NCI-H460 (cell line): ENCODE results near the gene B3GAT3. TPM values are rescaled to one million over a fixed set of nuclear protein-coding genes. Genes with fewer than 3 reads are reported as not detected.
"Not testable (repeated sequence)": the region's sequence is repeated elsewhere in the genome, so short reads cannot be mapped to it uniquely, and the experiment has no call there.

Experiments
- DNase-seq: peaks from one replicate; pipeline ENCODE4 v3.0.0-alpha.2; 2016; ENCODE audit warnings: low read depth; ENCODE audit errors: extremely low read depth
- total RNA-seq: library from RNA; depleted of rRNA; stranded (reverse); fragments of >200 nt; shearing (Covaris generic); gene quantifications from 2 replicates; pipeline ENCODE4 v1.2.3, GENCODE V29; 2014

B3GAT3 gene
- total RNA-seq, 1 experiment from 2014 or later = 22.6 TPM

DNA sequence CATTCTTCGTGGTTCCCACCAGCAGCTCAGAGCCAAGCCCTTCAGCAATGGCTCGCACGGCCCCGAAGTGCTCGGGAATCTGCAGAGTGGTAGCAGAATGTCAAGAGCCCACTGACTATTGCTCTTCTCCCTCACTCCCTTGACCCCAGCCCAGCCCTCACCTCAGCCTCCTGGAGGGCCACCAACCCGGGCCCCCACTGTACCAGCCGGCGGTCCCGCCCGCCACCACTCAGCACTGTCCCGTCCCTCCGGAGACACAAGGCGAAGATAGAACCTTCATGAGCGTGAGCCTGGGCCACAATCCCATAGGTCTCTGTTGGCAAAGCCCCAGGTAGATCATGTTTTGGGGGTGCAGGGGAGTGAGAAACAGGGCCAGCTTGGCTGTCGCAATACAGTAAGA, 15.9 kb downstream of the B3GAT3 start:
- DNase-seq = no peak

GRCh38 chr11:62605467-62605866, 16.3 kb downstream of the B3GAT3 start:
- no peak for DNase-seq

- no peak for DNase-seq
Measured at GRCh38 chr11:62604460-62605120, 17.2 kb downstream of the B3GAT3 start.

GRCh38 chr11:62603776-62604299, 17.9 kb downstream of the B3GAT3 start:
- DNase-seq = no peak

DNA sequence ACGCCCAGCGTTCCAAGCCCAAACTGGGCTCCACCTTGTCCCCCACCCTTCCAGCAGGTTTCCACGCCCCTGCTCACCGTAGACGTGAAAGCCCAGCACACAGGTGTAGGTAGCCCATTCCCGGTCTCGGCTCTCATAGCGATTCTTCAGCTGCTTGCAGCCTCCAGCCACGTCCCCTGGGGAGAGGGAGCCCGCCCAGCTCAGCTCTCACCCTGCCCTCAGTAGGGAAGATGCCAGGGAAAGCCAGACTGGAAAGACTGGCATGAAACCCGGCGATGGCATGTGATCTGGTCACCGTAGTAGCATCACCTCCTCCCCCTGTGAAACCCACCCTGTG, 18.7 kb downstream of the B3GAT3 start:
- no peak for DNase-seq

DNA sequence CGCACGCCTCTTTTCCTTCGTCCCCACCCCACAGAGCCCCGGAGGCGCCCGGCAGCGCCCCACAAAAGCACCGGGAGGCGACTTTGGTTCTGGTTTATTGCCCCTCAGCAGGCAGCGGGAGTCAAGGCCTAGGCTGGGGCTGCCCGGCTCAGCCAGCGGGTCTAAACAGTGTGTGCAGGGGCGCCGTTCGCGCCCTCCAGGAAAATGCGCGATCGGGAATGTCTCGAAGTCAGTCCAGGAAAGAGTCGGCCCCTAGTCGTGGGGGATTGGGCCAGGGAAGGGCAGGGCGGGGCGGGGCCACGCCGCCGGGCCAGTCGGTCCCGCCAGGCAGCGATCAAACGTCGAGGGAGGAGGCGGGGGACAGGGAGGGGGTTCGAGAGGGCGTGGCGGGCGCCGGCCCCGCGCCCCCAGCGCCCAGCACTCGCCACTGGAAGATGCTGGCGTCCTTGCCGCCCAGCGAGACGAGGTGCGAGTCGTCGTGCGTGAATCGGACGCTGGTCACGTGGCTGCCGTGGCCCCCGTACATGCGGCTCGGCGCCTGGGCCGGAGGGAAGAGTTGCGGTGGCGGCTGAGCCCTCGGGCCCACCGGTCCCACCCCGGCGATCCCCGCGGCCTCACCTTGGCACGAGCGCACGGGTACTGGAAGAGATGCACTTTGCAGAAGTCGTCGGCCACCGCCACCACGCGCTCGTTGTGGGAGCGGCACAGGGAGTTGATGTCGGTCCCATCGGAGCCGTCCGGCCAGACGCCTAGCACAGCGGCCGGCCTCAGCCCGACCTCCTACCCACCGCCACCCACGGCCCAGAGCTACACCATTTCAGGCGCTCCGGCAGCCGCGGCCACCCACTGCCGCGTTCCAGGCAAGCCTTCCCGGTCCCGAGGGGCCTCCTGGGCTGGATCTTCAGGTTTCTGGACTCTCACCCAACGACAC, 19.4 kb downstream of the B3GAT3 start:
- DNase-seq = no peak

DNA sequence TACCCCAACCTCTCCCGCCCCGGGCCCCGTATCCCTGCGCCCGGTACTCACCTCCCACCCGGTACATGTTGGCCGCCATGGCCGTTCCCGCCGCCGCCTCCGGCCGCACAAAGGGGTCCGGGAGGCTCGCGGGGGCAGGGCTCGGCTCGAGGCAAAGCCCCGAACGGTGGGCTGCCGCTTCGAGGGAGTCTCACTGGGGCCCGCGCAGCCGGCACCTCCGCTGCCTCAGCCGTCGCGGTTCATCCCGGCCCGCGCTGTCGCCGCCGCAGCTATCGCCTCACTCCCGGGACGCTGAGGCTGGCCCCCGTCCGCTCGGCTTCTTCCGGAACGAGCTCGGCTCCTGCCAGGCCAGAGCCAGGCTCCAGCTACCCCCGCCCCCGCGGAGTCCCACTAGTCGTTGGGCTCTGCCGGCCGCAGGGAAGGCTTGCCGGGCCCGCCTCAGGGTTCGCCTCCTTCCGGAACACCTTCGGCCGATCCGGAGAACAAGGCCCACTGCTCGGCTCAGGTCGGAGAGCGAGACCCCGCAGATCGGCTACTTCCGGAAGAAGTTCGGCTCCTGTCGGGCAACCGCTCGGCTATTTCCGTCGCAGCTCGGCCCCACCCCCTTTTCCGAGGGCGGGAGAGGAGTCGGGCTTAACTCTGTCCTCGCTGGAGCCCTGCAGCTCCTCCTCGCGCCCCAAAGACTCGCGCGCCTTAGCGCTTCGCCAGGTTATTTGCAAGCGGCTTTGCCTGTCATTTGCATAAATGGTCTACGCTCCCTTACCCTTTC, 20.2 kb downstream of the B3GAT3 start, which contains the start of gene MTA2:
Gene MTA2 (minus strand): TSS at position 494 of the 769 bp plus-strand sequence. CDS start 415 bp downstream, at position 79.
- peak; percentile 94 for DNase-seq

GRCh38 chr11:62601122-62601371, 20.7 kb downstream of the B3GAT3 start:
- no peak for DNase-seq

- DNase-seq = no peak
Measured at GRCh38 chr11:62600367-62601121, 21.2 kb downstream of the B3GAT3 start.

DNA sequence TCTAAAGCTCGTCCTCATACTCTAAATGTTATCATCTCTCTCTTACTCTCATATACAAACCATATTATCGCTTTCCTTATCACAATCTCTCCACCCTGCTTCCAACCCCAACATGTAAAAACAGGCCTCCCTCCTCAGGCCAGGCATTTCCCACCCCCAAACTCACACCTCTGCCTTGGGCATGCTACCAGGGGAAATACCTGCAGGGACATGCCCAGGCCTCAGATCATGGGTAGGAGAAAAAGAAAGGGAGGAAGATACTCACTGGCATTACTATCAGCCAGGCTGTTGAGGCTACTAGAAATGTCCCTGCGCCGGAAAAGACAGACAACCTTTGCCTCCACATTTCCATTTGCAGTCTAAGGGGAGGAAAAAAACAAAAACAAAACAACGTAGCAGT, 21.9 kb downstream of the B3GAT3 start:
- no peak for DNase-seq

DNA sequence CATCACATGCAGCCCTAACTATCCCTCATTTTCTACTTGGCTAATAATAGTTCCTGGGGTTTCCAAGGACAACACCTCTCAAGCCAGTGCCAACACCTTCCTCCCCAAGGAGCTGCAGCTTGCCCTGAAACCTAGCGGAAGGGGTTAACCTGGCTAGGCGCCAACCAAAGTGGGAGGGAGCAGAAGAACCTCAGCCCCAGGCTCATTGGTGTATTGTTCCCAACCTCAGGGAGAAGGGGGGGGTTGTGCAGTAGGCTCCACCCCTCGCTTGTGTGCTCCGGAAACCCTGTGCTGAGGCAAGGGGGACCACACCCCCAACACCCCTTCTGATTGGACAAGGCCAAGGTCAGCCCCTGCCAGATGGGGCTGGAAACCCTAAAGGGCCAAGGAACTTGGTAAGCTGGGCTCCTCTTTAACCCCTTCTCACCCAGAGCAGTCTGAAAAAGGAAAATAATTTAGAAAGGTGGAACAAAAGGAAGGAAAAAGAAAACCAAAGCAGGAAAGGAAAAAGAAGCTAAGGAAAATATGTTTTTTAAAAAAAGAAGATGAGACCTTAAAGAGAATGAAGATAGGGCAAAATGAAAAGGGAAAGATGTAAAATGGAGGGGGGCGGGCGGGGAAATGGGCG, 22.6 kb downstream of the B3GAT3 start:
- peak; percentile 95 for DNase-seq

DNA sequence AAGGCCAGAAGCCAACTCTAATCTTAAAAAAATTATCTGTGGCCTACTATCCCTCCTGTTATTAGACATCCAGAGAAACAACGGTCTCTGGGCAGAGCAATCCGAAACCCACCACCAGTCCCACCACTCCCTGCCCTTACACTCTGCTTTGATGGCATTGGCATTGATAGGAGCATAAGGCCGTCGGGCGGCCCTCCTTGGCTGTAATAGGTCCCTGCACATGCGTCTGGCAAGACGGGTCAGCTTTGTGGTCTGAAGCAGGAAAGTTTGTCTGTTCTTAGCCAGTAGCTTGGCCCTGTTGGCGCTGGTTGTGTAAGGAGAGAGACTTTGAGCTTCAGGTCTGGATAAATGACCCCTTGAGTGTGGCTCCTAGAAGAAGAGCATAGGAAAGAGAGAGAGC, 26.7 kb downstream of the B3GAT3 start:
- no peak for DNase-seq

DNA sequence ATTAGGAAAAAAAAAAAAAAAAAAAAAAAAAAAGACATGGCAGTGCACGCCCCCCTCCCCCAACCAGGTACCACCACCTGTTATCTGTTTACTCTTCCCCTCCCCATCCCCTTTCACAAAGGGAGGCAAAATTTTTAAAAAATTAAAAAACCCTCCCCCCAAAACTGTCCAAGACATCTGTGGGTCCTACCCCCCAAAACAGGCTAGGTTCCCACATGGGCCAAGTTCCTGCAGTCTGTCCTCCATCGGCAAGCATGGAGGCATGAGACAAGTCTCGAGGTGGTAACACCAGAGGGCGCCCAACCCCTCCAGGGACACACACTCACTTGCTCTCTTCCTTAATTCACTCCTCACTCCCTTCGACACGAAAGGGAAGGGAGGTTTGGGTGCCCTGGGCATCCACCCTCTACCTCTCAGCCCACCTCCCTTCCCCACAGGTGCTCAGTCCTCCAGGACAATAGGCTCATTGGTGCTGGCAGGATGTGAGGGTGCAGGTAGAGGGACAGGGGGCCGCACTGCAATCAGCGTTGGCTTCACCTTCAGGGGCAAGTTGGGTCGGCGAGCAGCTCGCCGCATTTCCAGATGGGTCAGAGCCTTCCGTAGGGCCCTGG, 28.2 kb downstream of the B3GAT3 start:
- peak; percentile 69 for DNase-seq

DNA sequence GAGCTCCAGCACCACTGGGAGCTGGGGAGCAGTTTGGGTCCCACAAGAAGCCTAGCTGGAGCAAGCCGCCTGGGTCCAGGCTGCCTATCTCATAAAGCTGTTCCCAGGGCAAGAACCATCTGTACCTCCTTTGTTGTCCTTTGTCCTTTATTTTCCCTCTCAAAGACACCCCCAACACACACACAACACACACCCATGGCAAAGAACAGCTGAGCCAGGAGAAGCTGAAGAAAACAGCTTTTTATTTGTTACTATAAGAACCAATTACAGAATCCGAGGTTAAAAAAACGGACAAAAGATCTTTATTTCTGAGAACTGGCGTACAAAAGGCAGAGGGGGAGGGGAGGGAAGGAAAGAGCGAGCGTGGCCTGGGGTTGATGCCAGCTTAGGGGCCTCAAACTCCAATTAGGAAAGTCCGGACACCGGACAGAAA, 28.8 kb downstream of the B3GAT3 start:
- DNase-seq = no peak

- no peak for DNase-seq
Measured at GRCh38 chr11:62592146-62592815, 29.5 kb downstream of the B3GAT3 start.

DNA sequence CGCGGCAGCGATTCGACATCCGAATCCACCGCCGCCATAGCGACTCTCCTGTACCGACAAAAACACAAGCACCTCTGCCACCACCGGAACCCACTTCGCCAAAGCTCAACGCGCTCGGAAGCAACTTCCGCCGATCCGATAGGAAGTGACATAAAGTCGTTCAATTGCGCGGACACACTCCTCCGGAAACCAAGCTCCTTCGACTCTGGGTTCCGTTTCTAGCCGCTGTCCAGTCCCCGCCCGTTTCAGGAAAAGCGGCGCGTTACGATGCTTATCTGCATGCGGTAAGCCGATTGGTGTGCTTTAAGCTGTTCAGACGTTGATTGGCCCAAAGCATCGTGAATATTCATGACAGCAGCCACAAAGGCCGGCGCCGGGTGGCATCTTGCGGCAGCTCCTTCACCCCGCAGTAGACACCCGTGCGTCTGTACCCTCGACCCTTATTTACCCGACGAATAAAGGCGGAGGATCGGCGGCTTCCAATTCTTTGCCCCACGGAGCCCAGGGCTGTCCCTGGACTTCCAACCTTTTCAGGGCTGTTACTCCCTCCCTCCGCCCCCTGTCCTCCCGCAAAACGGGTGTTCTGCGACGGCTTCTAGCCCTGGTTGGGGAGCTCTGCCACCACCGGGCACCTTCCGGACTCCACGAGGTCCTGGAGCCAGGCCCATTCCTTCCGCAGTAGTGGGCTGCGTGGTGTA, 30.2 kb downstream of the B3GAT3 start, which contains the start of gene TUT1:
Gene TUT1 (minus strand): TSS at position 76 of the 698 bp plus-strand sequence. CDS start 38 bp downstream, at position 38.
- DNase-seq = peak; percentile 97

- no peak for DNase-seq
Measured at GRCh38 chr11:62588966-62589637, 32.7 kb downstream of the B3GAT3 start.

DNA sequence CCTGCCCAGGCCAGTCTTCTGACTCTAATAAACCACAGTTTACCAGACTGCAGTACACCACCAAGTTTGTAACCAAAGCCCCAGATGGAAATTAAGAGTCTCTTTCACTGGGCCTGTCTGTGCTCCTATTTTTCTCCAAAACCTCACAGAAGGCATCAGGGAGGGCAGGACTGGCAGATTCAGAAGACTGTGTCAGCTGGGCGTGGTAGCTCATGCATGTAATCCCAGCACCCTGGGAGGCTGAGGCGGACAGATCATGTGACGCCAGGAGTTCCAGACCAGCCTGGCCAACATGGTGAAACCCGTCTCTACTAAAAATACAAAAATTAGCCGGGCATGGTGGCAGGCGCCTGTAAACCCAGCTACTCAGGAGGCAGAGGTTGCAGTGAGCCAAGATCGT, 36.4 kb downstream of the B3GAT3 start:
- not testable (repeated sequence) for DNase-seq
